HepG2 (cell line): ENCODE results near the gene FRMD8. TPM values are rescaled to one million over a fixed set of nuclear protein-coding genes. Genes with fewer than 3 reads are reported as not detected.

ENCODE experiments used
- ARNT2 ChIP-seq: sonication (generic); formaldehyde crosslinking; IDR thresholded peaks from 2 replicates; pipeline ENCODE4 v1.8.0; 2022; ENCODE audit warnings: mild to moderate bottlenecking, low read depth, missing genetic modification reagents, moderate library complexity
- ERF ChIP-seq: IDR thresholded peaks from 2 replicates; pipeline ENCODE4 v1.6.1; 2018; ENCODE audit warnings: missing biosample characterization, missing genetic modification reagents
- HIVEP1 ChIP-seq: sonication (generic); formaldehyde crosslinking; IDR thresholded peaks from 2 replicates; pipeline ENCODE4 v1.4.0; 2020; ENCODE audit warnings: mild to moderate bottlenecking, missing genetic modification reagents
- MAZ ChIP-seq, 2 experiments: sonication (generic) in 1 of 2; formaldehyde crosslinking in 1 of 2; IDR thresholded peaks; 2 replicates each; pipeline versions ENCODE4 v1.5.0 to v1.6.1; 2012 to 2020; ENCODE audit warnings: low read depth in 2 of 2, mild to moderate bottlenecking in 2 of 2, borderline replicate concordance in 1 of 2, improper control_type of control experiment in 1 of 2, low read length in 1 of 2, missing genetic modification reagents in 1 of 2, moderate library complexity in 1 of 2
- MED1 ChIP-seq: sonication (generic); formaldehyde crosslinking; IDR thresholded peaks from 2 replicates; pipeline ENCODE4 v1.4.0; 2020; ENCODE audit warnings: missing genetic modification reagents
- NFYB ChIP-seq: sonication (generic); formaldehyde crosslinking; IDR thresholded peaks from 2 replicates; pipeline ENCODE4 v1.4.0; 2020; ENCODE audit warnings: missing genetic modification reagents
- PHF8 ChIP-seq: sonication (generic); formaldehyde crosslinking; IDR thresholded peaks from 2 replicates; pipeline ENCODE4 v1.5.0; 2020; ENCODE audit warnings: missing genetic modification reagents
- RELA ChIP-seq: sonication (generic); formaldehyde crosslinking; IDR thresholded peaks from 2 replicates; pipeline ENCODE4 v1.4.0; 2020; ENCODE audit warnings: missing genetic modification reagents
- SALL1 ChIP-seq: sonication (generic); formaldehyde crosslinking; IDR thresholded peaks from 2 replicates; pipeline ENCODE4 v1.8.0; 2022; ENCODE audit warnings: mild to moderate bottlenecking, missing genetic modification reagents
- SIX1 ChIP-seq: sonication (generic); formaldehyde crosslinking; IDR thresholded peaks from 2 replicates; pipeline ENCODE4 v1.4.0; 2020; ENCODE audit warnings: missing genetic modification reagents, borderline replicate concordance
- SP4 ChIP-seq: sonication (generic); formaldehyde crosslinking; IDR thresholded peaks from 2 replicates; pipeline ENCODE4 v1.8.1; 2023; ENCODE audit warnings: mild to moderate bottlenecking, missing genetic modification reagents
- SP5 ChIP-seq: IDR thresholded peaks from 2 replicates; pipeline ENCODE4 v1.6.1; 2016; ENCODE audit warnings: low read depth, borderline replicate concordance
- TAF1 ChIP-seq: sonication (generic); formaldehyde crosslinking; IDR thresholded peaks from 2 replicates; pipeline ENCODE4 v1.4.0; 2020; ENCODE audit warnings: missing genetic modification reagents
- TBL1XR1 ChIP-seq: fragments of 150-350 bp; IDR thresholded peaks from 2 replicates; pipeline ENCODE4 v1.6.1; 2014; ENCODE audit warnings: borderline replicate concordance, low read length; ENCODE audit not compliant: partially characterized antibody
- TBX2 ChIP-seq: sonication (generic); formaldehyde crosslinking; IDR thresholded peaks from 2 replicates; pipeline ENCODE4 v1.5.0; 2020; ENCODE audit warnings: missing genetic modification reagents, mild to moderate bottlenecking, borderline replicate concordance
- TCF12 ChIP-seq, 2 experiments: fragments of 450-650 bp in 1 of 2; sonication (generic) in 1 of 2; formaldehyde crosslinking in 1 of 2; IDR thresholded peaks; 2 replicates each; pipeline versions ENCODE4 v1.6.1 to v1.8.0; 2017 to 2022; ENCODE audit warnings: antibody characterized with exemption in 1 of 2, mild to moderate bottlenecking in 1 of 2, missing genetic modification reagents in 1 of 2, moderate library complexity in 1 of 2
- ZBTB7B ChIP-seq: sonication (generic); formaldehyde crosslinking; IDR thresholded peaks from 2 replicates; pipeline ENCODE4 v1.4.0; 2020; ENCODE audit warnings: missing genetic modification reagents
- ZNF230 ChIP-seq: sonication (generic); formaldehyde crosslinking; IDR thresholded peaks from 2 replicates; pipeline ENCODE4 v1.4.0; 2020; ENCODE audit warnings: mild to moderate bottlenecking, missing genetic modification reagents
- ZNF274 ChIP-seq: sonication (generic); formaldehyde crosslinking; IDR thresholded peaks from 2 replicates; pipeline ENCODE4 v1.5.1; 2020; ENCODE audit warnings: mild to moderate bottlenecking, missing genetic modification reagents
- ZNF674 ChIP-seq: sonication (generic); formaldehyde crosslinking; IDR thresholded peaks from 2 replicates; pipeline ENCODE4 v1.5.0; 2020; ENCODE audit warnings: low read depth, mild to moderate bottlenecking, missing genetic modification reagents
- ZNF761 ChIP-seq: sonication (generic); formaldehyde crosslinking; conservative IDR thresholded peaks from 2 replicates; pipeline ENCODE4 v1.4.0; 2020; ENCODE audit warnings: mild to moderate bottlenecking, missing genetic modification reagents
- polyA plus RNA-seq, 8 experiments: library from polyadenylated mRNA; depleted of rRNA in 3 of 8; stranded (reverse) in 7 of 8; unstranded in 1 of 8; fragments of >200 nt; fragmentation: Illumina TruSeq in 4 of 8; extraction: Trizol in 4 of 8; gene quantifications; 2 replicates each; pipeline versions ENCODE4 v1.2.1 to v1.2.3, GENCODE V29; 2011 to 2016; ENCODE audit warnings: low read depth in 4 of 8, missing spikeins in 1 of 8, mixed read lengths in 1 of 8; ENCODE audit not compliant: insufficient read depth in 1 of 8
- total RNA-seq, 5 experiments: library from RNA; depleted of rRNA; stranded (reverse); fragments of >200 nt; fragmentation: Illumina TruSeq; extraction: Trizol; gene quantifications; 2 replicates each; pipeline ENCODE4 v1.2.3, GENCODE V29; 2016; ENCODE audit warnings: low read depth in 1 of 5
- TF ChIP-seq, protein P1 (sequence below): IDR thresholded peaks from 2 replicates; pipeline ENCODE4 v1.6.1; 2012; ENCODE audit warnings: inconsistent platforms
- TF ChIP-seq, protein P2 (sequence below): sonication (generic); formaldehyde crosslinking; IDR thresholded peaks from 2 replicates; pipeline ENCODE4 v1.9.0; 2022; ENCODE audit warnings: missing genetic modification reagents, mild to moderate bottlenecking, borderline replicate concordance
- TF ChIP-seq, protein P3 (sequence below): sonication (generic); formaldehyde crosslinking; IDR thresholded peaks from 2 replicates; pipeline ENCODE4 v1.5.0; 2020; ENCODE audit warnings: missing genetic modification reagents, mild to moderate bottlenecking, borderline replicate concordance
- TF ChIP-seq, protein P4 (sequence below): sonication (generic); formaldehyde crosslinking; IDR thresholded peaks from 2 replicates; pipeline ENCODE4 v1.5.1; 2020; ENCODE audit warnings: missing genetic modification reagents, mild to moderate bottlenecking, borderline replicate concordance

The FRMD8 gene
- total and polyA plus RNA-seq, 2 of the 13 experiments (the other 11 are each of a cell fraction or from before 2014, with no cell fraction given), result 5.8 to 20.6 TPM

DNA sequence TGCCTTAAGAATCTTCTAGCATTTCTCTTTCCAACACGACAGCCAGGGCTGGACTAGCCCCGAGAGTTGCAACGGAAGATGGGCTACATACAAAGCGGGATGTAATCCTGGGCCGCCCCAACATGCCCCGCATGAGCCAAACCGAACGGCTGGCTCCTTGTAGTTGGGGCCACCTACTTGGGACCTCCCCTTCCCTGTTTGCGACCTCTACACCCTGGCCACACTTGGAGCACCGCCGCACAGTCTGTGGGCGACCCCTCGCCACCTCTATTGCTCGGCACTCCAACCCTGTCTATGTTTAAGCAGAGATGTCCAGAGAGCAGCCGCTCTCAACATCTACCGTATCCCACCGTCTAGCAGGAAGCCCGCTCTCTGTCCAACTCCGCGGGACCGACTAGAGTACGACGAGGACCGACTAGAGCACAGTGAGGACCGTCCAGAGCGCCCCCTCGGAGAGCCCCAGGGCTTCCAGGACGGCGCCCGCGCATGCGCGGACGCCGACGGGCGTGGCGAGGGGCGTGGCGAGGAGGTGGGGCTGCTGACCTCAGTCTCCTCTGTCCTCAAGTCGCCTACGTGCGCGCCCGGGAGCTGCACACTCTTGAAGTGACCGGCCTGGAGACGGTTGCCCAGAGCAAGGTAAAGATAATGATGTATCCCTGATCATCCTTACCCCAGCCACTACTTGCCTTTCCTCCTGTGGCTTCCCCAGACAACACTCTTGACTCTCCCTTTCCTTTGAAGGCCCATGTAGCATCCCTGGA is 68.4 kb downstream of the FRMD8 start (continued):
- TF ChIP-seq SIX1 (CRISPR knock-in tag), result no peak
- TF ChIP-seq ARNT2 (CRISPR knock-in tag), result 0 out of 2 replicates have a peak, but pooled peaks have one; percentile 47
- no peak for TF ChIP-seq TBL1XR1
- peak; percentile 58; the same call in 1 of the 2 replicates for TF ChIP-seq TBX2 (CRISPR knock-in tag)
- no peak for TF ChIP-seq NFYB (CRISPR knock-in tag)
- TF ChIP-seq ZNF230, result peak; percentile 55; the same call in 1 of the 2 replicates
- TF ChIP-seq RELA (CRISPR knock-in tag), result 0 out of 2 replicates have a peak, but pooled peaks have one; percentile 50
- TF ChIP-seq, protein P1, sequence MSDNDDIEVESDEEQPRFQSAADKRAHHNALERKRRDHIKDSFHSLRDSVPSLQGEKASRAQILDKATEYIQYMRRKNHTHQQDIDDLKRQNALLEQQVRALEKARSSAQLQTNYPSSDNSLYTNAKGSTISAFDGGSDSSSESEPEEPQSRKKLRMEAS, result peak; percentile 51; the same call in 1 of the 2 replicates
- TF ChIP-seq ZNF274 (CRISPR knock-in tag), result peak; percentile 58
- peak; percentile 65 for TF ChIP-seq PHF8
- TF ChIP-seq, protein P2, sequence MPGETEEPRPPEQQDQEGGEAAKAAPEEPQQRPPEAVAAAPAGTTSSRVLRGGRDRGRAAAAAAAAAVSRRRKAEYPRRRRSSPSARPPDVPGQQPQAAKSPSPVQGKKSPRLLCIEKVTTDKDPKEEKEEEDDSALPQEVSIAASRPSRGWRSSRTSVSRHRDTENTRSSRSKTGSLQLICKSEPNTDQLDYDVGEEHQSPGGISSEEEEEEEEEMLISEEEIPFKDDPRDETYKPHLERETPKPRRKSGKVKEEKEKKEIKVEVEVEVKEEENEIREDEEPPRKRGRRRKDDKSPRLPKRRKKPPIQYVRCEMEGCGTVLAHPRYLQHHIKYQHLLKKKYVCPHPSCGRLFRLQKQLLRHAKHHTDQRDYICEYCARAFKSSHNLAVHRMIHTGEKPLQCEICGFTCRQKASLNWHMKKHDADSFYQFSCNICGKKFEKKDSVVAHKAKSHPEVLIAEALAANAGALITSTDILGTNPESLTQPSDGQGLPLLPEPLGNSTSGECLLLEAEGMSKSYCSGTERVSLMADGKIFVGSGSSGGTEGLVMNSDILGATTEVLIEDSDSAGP (CRISPR knock-in tag), result peak; percentile 45; the same call in 1 of the 2 replicates
- TF ChIP-seq SP4, result peak; percentile 72; the same call in 1 of the 2 replicates
- TF ChIP-seq SP5 (CRISPR knock-in tag), result peak; percentile 48; the same call in 1 of the 2 replicates
- TF ChIP-seq MED1 (CRISPR knock-in tag), result no peak
- peak; percentile 64; the same call in 1 of the 2 replicates for TF ChIP-seq HIVEP1 (CRISPR knock-in tag)
- TF ChIP-seq, protein P3, sequence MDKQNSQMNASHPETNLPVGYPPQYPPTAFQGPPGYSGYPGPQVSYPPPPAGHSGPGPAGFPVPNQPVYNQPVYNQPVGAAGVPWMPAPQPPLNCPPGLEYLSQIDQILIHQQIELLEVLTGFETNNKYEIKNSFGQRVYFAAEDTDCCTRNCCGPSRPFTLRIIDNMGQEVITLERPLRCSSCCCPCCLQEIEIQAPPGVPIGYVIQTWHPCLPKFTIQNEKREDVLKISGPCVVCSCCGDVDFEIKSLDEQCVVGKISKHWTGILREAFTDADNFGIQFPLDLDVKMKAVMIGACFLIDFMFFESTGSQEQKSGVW (CRISPR knock-in tag), result no peak
- TF ChIP-seq, protein P4, sequence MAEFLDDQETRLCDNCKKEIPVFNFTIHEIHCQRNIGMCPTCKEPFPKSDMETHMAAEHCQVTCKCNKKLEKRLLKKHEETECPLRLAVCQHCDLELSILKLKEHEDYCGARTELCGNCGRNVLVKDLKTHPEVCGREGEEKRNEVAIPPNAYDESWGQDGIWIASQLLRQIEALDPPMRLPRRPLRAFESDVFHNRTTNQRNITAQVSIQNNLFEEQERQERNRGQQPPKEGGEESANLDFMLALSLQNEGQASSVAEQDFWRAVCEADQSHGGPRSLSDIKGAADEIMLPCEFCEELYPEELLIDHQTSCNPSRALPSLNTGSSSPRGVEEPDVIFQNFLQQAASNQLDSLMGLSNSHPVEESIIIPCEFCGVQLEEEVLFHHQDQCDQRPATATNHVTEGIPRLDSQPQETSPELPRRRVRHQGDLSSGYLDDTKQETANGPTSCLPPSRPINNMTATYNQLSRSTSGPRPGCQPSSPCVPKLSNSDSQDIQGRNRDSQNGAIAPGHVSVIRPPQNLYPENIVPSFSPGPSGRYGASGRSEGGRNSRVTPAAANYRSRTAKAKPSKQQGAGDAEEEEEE, result 0 out of 2 replicates have a peak, but pooled peaks have one; percentile 25
- TF ChIP-seq TCF12 (IDR thresholded peaks at IDR 0.05), result no peak
- TF ChIP-seq TCF12 (CRISPR knock-in tag; IDR thresholded peaks at IDR 0.05), result 0 out of 2 replicates have a peak, but pooled peaks have one; percentile 44
- no peak for TF ChIP-seq ZNF674 (CRISPR knock-in tag)
- 0 out of 2 replicates have a peak, but pooled peaks have one; percentile 34 for TF ChIP-seq ZNF761 (CRISPR knock-in tag)
- TF ChIP-seq SALL1 (CRISPR knock-in tag), result peak; percentile 48
- TF ChIP-seq ZBTB7B (CRISPR knock-in tag), result peak; percentile 38; the same call in 1 of the 2 replicates
- 0 out of 2 replicates have a peak, but pooled peaks have one; percentile 27 for TF ChIP-seq ERF (CRISPR knock-in tag)
- TF ChIP-seq TAF1 (CRISPR knock-in tag), result peak; percentile 63
- no peak for TF ChIP-seq MAZ (IDR thresholded peaks at IDR 0.05; ENCODE audit: borderline replicate concordance, low read depth, low read length)
- peak; percentile 67; the same call in 1 of the 2 replicates for TF ChIP-seq MAZ (CRISPR knock-in tag; IDR thresholded peaks at IDR 0.05; ENCODE audit: low read depth)
